T-helper 9 cell (primary cell): ENCODE data around the gene C1orf21.

ENCODE experiments used
- DNase-seq: peaks from one replicate; pipeline ENCODE4 v3.0.0-alpha.2; 2020

C1orf21 gene

DNA sequence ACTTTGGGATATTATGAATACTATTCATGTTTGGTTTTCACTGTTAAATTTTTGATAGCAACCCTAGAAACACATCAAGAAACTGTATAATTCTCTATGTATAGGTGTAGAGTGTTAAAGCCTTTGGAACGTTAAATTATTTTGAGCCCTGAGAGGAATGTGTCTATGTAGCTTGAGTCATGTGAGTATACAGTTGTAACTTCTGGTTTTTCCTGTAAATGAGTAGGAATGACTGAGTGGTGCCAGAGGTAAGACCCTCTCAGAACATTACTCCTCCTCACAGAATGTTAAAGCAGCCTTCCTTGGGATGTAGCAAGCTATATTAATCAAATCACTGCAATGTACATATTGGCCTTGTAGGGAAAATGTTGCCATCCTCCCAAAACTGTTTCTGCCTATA, 69.0 kb downstream of the C1orf21 start:
- no peak for DNase-seq

DNA sequence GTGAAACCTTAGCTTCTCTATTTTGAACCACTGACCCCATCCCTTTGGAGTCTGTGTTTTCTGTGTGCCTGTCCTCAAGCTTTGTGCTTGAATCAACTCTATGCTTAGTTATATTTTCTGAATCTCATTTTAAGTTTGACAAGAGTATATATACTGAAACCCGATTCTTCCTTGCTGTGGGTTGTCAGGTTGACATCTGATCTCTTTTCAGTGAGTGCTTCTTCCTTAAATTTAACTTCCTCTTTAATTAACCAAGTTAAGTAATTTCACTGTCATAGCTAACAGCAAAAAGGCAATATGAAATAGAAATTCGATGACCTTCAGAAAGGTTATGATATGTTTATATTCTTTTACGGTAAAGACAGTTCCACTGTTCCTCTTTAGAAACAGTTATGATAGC, 69.4 kb downstream of the C1orf21 start:
- no peak for DNase-seq

DNA sequence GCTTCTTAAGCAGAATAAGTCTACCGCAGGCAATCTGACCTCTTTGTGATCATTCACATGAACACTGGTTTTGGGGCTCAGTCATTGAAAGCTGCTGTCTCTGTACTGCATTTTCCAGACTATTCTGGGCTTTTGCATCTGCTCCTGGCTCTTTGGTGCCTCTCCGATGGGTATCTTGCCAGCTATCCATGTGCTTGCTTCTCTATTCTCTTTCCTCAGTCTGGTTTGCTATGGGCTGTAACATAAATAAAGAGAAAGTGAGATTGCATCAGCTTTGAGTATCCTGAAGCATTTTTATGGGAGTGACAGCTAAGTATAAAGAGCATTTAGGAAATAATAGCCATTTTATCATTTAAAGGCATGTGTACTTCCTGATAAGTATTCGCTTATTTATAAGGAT, 70.7 kb downstream of the C1orf21 start:
- DNase-seq: no peak

DNA sequence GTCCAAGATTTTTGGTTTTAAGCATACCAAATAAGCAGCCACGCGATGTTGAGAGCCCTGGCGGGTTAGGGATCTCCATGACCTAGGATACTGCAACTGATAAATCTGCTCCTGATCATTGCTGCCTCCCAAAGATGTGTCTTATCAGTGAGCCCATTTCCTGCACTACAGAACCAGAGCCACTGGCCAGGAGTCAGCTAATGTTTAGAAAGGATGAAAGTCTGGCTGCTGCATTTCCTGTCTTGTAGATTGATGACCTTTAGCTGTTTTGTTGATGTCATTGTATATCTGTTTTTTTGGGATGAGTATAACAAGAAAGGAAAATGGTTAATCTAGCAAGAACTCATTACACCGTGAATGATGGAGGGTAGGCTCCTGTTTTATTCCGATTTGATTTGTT, 74.5 kb downstream of the C1orf21 start:
- no peak for DNase-seq

DNA sequence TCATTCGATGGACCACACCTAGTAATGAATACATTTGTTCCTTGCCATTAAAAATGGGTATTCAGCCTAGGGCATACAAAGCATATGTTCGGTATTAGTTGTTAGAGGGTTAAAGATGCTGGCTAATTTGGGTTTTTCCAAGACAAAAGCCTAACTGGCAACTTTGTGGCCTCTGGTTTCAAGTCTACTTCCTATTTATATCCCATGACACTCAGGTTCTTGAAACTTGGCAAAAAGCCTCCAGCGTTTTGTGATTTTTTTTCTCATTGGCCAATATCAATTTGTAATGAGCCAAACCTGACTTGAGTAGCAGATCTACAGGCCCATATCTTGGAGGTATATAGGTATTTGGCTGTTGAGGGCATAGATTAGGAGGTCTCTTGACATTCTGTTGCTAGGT, 75.3 kb downstream of the C1orf21 start:
- DNase-seq: no peak

DNA sequence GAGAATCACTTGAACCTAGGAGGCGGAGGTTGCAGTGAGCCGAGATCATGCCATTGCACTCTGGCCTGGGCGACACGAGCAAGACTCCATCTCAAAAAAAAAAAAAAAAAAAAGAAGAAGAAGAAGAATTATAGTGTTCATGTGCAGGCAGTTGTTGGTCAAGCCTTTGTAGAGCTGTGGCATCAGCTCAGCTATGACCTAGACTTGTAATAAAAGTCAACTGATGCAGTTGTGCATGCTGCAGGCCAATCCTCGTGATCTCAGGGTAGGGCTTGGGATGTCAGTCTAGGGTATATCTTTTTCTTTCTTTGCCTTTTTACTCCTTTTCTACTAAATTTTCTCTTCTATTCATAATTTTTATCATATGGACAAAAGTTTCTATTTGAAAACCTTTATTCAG, 76.2 kb downstream of the C1orf21 start:
- DNase-seq: no peak

DNA sequence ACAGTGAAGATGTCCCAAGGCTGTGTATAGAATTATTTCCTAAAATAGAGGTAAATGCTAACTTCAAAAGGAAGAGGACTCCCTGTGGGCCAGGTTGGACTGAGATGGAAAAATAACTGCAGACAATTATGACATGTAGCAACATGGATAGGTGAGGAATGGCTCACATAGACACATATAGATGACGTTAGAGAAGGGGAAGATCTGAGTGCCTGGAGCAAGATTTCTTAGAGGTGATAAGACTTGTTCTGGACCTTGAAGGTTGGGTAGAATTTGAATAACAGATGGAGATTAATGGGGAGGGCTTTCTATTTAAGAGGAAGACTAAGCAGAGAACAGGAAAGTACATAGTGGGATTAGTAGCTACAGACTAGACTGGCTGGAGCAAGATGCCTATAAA, 76.9 kb downstream of the C1orf21 start:
- no peak for DNase-seq

DNA sequence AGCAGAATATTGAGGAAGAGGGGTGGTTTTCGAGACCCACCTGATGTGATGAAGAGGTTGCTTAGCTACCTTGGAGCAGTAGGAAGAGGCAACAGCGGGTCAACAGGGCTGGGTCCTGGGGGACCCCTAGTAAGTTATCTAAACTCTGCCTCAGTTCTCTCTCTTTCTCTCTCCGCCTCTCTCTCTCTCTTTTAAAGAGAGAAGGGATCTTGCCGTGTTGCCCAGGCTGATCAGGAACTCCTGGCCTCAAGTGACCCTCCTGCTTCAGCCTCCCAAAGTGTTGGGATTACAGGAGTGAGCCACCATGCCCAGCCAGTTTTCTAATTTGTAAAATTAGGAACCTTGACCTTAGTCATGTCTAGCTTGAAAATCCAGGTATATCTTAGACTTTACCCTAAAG, 77.9 kb downstream of the C1orf21 start:
- DNase-seq: no peak

DNA sequence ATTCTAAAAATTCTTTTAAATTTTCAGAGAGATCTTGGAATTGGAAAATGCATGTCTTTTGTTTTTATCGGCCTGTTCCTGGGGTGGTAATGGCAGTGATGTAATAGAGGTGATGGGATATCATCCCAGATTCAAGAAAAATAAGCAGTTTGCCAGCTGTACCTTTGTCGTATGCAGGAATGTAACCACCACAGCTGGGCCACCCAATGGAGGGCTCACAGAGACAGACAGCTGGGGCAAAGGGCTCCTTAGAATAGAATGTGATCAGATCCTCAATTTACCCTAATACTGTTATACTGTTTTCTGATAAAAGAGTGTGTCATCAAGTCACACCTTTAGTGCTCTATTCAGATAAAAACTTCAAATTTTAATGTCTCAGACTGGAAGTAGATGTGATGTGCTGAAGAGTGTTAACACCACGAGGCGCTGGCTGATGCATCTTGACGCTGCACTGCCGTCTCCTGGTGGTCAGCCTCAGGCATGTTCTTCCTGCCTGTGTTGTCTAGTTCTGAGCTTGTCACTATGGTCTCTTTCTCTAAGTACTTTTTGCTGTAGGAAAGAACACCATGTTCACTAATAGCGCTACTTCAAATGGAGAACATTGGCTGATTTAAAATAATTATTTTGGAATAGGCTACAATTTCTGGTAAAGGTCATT, 78.8 kb downstream of the C1orf21 start:
- no peak for DNase-seq

DNA sequence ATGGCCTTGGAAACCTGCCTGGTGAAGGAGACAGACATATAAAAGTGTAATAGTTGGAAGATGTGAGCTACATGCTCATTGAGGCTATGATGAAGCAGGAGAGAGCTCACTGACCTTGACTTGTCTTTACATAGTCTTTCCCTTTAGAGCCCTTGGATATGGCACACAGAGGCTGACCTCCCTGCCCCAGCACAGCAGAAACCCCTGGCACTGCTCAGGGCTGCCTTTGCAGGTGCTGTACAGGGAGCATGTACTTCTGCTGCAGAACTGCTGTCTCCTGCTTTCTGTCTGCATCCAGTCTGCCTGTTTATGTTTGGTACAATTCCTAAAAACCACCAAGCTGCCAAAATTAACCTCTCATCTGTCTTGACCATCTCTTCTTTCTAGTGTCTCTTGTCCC, 80.5 kb downstream of the C1orf21 start:
- no peak for DNase-seq

DNA sequence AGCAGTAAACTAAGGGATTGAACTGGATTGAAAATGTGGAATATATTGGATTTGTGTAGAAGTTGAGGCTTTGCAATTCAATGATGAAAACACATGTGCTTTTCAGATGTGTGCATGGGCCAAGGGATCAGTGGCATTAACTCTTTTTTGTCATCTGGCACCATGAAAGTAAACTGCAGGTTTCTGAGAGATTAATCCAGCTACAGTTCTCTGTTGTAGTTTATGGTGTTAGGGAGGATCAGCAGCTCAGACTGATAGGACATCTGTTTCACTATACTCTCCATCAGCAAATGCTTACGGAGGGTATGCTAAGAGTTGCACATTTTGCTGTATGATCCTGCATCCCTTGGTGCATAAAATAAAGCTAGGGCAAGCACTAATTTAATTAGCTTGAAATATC, 82.6 kb downstream of the C1orf21 start:
- DNase-seq: no peak

DNA sequence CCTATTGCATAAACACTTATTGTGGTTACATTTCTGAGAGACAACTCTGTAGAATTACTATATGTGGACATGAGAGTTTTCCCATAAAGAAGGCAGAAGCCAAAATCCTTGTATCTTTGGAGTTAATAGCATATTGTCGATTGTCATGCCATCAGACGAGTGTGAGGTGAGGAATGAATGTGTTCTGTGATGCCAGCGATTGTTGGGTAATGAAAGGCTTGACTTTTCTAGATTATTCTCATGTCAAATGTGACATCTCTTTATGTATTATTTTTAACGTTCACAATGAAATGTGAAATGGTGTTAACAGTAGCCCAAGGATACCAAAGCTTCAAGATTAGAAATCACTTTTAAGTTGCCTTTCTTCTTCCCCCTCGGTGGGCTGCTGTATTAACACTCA, 84.9 kb downstream of the C1orf21 start:
- DNase-seq: no peak

DNA sequence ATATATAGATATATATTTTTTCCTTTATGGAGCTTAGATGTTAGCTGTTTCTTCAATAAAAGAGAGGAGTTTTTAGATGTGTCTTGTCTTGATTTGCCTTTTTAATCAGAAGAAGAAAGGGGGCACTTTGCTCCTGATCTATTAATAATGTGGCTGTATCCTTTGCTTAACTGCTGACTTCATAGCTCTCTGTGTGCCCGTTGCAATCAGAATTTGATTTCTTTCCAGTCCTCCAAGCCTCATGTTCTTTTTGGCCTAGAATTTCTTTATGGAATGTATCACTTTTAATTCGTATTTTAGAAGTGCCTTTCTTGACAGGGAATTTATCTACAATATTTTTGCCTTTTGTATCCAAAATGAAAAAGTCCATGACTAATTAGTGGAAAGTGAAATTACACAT, 85.3 kb downstream of the C1orf21 start:
- no peak for DNase-seq

DNA sequence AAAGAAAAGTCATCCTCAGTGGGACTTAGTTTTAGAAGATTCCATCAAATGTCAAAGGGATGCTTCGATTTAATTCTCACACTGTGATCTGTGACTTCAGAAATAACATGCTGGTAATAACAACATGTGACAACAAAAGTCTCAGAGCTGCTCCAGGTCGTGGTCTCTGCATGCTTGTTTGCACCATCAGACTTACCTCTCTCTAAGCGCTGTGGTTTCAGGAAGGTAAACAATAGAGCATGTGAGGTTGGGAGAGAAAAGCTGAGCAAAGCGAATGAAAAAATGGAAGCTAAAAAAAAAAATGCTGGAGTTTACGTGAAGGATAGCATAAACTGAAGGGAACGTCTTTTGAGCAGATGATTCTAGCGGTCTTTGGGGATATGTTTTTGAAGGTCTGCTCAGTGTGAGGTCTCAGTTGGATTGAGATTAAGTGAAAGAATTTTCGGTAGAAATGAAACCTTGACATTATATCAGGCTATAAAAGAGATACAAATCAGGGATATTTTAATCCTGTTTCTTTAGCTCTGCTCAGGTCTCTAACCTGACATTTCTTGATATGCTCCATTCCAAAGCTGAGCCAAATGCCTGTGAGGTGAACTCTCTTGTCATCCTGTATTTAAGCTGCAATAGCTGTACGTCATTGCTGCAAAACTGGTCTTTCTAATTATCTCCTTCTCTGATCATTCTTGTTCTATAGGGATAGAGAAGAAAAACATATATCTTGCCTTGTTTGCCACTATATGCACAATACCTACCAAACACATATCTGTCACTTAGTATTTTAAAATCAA, 86.5 kb downstream of the C1orf21 start:
- no peak for DNase-seq

DNA sequence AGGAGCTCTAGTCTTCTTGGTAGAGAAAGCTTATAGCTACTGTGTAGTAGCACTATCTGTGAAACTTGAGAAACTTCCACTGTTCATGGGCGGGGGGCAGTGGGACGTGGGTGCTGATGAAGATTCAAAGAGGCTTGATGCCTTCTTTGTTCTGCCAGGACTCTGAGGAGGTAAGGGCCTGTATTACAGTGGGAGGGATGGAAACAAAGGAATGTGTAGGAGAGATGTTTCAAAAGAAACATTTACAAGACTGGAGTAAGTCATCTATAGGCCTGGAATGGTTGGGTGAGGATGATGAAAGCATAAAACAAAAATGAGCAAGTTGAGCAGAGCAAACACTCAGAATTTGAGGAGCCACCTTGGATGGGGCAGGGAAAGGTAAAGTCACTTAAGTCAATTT, 89.4 kb downstream of the C1orf21 start:
- DNase-seq: no peak

DNA sequence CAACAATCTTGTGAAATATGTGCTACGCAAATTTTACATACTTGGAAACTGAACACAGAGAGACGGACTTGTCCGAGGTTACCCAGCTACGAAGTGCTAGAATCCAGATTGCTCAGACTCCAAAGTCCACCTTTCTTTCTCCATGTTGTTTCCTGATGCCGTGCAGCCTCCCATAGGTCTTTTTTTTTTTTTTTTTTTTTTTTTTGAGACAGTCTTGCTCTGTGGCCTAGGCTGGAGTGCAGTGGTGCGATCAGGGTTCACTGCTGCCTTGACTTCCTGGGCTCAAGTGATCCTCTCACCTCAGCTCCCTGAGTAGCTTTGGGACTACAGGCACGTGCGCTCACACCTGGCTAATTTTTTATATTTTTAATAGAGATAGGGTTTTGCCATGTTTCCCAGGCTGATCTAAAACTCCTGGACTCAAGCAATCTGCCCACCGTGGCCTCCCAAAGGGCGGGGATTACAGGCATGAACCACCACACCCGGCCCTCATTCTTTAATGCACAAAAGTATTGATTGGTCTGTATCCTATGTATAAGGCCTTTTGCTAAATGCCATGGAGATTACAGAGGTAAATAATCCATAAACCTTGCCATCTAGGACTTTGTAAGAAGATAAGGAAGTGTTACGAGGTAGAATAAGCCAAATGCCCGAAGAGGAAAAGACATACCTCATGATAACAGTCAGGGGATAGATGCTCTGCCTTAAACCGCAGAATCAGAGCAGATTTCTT, 92.8 kb downstream of the C1orf21 start:
- no peak for DNase-seq

DNA sequence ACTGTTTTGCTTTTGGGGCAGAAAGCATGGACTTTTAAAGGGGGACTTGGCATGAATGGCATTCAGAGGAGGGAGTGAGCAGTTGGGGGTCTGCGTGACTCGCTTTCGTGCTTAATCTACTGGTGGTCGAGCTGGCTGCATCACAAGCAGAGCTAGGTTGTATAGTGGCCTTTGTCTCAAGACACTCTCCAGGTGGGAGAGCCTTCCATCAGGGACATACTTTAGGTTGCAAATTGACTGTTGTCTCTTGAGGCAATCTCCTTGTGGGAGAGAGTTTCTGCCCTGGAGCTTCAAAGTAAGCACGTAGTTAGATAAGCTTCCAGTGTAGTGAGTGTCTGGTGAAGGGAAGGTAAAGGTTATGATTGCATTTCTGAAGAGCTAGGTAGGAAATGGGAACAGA, 93.9 kb downstream of the C1orf21 start:
- no peak for DNase-seq

DNA sequence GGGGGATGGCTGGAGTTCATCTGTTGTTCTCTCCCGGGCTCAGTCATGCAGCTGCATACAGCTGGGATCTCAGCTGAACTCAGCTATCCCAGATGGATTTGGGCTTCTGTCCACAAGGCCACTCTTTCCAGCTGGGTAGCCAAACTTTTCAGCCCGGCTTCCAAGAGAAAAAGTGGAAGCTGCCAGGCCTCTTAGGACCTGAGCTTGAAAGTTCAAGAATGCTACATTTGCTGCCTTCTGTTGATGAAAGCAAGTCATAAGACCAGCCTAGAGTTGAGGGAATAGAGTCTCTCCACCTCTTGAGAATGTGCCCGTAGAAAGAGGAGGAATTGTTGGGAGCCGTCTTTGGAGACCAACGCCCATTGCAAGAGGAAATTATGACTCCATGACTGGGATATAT, 95.3 kb downstream of the C1orf21 start:
- no peak for DNase-seq

DNA sequence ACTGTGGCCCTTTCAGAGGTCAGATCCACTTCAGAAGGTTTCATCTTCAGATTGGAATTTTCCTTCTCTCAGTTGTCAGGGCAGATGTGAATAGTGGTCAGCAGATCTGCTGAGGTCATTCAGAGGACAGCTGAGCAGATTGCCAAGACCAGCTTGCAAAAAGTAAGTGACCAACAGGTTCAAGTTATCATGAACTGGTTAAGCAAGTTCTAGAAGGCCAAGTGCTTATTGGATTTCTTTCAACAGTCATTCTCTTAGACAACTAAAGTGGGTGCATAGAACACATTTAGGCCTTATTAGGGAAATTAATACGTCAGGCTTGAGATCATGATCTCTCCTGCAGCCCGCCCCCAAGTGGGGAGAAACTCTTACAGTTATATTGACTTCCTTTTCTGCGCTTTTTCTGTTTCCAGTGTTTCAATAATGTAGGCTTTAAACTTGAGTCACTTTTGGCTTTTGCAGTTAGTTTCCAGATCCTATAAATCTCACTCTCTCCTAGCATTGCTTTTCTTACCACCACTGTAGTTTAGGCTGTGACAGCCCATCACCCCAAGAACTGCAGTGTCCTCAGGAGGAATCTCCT, 96.4 kb downstream of the C1orf21 start:
- no peak for DNase-seq

DNA sequence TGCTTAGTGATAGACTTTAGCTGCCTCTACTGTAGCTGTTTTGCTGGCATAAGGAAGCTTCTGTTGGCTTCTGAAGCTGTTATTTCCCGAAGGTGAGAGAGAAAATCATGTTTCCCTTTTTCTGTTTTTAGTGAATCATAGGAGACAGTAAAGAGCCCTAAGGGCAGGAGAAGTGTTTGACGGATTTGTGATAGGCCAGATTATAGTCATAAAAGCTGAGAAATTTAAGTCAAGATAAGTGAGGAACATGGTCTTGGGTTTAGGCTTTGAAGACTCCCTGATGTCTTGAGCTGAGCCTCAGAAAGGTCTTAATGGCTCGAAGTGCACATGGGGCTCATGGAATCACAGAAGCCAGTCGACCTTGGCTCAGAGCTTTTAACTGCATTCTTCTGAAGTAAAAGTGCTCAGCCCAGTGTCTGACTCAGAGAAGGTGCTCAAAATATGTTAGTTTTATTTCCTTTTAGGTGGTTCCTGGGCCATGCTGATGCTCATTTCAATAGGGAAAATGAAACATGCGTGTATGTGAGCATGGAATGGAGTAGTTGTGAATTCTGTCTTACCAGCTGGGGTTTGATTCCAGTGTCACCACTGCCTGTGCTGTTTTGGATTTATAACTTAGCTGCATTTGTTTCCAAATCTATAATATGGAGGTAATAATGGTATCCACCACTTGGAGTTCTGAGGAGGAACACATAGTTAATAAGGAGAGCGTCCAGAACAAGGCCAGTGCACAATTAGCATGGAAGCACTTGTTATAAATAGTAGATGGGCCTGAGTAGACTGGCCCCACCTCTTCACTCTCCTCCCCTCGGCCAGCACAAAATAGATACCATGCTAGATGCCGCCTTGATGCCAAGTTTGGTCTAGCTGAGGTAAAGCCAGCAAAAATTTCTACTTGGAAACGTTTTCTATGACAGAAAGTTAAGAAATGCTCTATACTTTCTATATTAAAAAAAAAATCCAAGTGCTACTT, 99.2 kb downstream of the C1orf21 start:
- no peak for DNase-seq

DNA sequence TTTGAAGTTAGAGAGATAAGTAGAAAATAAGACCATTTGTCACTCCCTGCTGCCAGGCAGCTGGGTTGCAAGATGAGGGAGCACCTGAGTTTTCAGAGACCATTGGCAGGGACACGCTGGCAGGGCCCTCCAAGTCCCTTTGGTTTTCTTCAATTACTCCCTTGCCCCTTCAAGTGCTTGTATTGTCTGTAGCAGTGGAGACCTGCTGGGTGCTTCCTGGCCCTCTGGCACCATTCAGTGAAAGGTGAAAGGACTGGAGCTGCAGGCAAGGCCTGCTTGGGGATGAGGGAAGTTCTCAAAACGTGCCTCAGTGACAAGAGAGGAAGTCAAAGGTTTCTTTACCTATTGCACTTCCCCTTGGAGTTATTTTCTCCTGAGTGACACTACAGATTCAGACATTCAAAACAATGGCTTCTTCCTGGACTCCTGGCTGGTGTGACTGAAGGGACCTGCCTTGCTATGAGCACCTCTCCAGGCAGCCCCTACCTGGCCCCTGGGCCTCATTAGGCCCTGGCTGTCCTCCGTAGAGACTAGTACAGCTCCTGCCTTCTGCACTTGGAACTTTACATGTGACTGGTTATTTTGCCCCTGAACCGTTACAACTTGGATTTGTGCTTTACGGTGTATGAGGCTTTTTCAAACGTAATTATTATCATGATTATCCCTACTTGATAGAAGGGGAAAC, 100.1 kb downstream of the C1orf21 start:
- no peak for DNase-seq
